Activated T-helper 2 cell treated with anti-CD3 and anti-CD28 coated beads, Interferon-gamma antibody, Interleukin-2, Interleukin-4, amounts not matched to agents 10 μg/mL and 5 μg/mL and 100 μg/mL, durations not matched to agents 14 hours and 24 hours and 36 hours (primary cell): Measurements from ENCODE around the gene MRPL12. TPM values are rescaled to one million over a fixed set of nuclear protein-coding genes. Genes with fewer than 3 reads are reported as not detected.

Experiments
- DNase-seq: peaks from one replicate; pipeline ENCODE4 v3.0.0; 2021; ENCODE audit warnings: low spot score
- H3K27ac Mint-ChIP-seq: one replicate; pipeline ENCODE4 v1.8.0; 2021; ENCODE audit warnings: mixed read lengths
- H3K27me3 Mint-ChIP-seq: one replicate; pipeline ENCODE4 v1.8.0; 2021; ENCODE audit warnings: low read depth, mixed read lengths
- H3K36me3 Mint-ChIP-seq: one replicate; pipeline ENCODE4 v1.8.0; 2021; ENCODE audit warnings: low read depth, mixed read lengths
- H3K4me1 Mint-ChIP-seq: one replicate; pipeline ENCODE4 v1.8.0; 2021; ENCODE audit warnings: low read depth, mixed read lengths
- H3K4me3 Mint-ChIP-seq: one replicate; pipeline ENCODE4 v1.8.0; 2021; ENCODE audit warnings: low read depth, mild to moderate bottlenecking, moderate library complexity, mixed read lengths
- H3K9me3 Mint-ChIP-seq: one replicate; pipeline ENCODE4 v1.8.0; 2021; ENCODE audit warnings: mixed read lengths
- intact Hi-C: fragments of 100-400 bp; cut with micrococcal nuclease; formaldehyde crosslinking; loops from one replicate; pipeline ENCODE4 v1.15.1; 2023
- total RNA-seq: library from RNA; stranded (reverse); gene quantifications from 2 replicates; pipeline ENCODE4 v1.2.3, GENCODE V29; 2022

Gene MRPL12
- total RNA-seq, 1 donor from 2014 or later = 179 TPM

- intact Hi-C loops = no loop called here
- H3K27ac Mint-ChIP-seq = no peak overlapping the region
- H3K4me1 Mint-ChIP-seq = peaks cover 4% of the 10 kb centered on the region
Observed at GRCh38 chr17:81717766-81718089, 14.6 kb downstream of the MRPL12 start.

GRCh38 chr17:81719410-81720266 lies 16.5 kb downstream of the MRPL12 start:
- Mint-ChIP-seq H3K36me3 (peaks cover 4% of the 10 kb centered on the region), H3K9me3 (no peaks in the 10 kb centered on the region), H3K4me3 (no peak overlapping the region), H3K27ac (no peak overlapping the region), H3K4me1 (no peaks in the 10 kb centered on the region), H3K27me3 (peaks cover 6% of the 10 kb centered on the region)
- intact Hi-C loops = no loop called here
- no peak for DNase-seq

More at GRCh38 chr17:81717766-81718089, 14.6 kb downstream of the MRPL12 start:
- Mint-ChIP-seq H3K27me3 (no peaks in the 10 kb centered on the region), H3K9me3 (no peaks in the 10 kb centered on the region), H3K4me3 (no peak overlapping the region), H3K36me3 (peaks cover 4% of the 10 kb centered on the region)
- no peak for DNase-seq

GRCh38 chr17:81720267-81721071 lies 17.3 kb downstream of the MRPL12 start:
- peaks cover 4% of the 10 kb centered on the region for H3K36me3 Mint-ChIP-seq
- H3K4me1 Mint-ChIP-seq = no peaks in the 10 kb centered on the region
- H3K27me3 Mint-ChIP-seq = peaks cover 6% of the 10 kb centered on the region
- intact Hi-C loops = no loop called here
- DNase-seq = no peak
- H3K9me3 Mint-ChIP-seq = no peaks in the 10 kb centered on the region
- H3K27ac Mint-ChIP-seq = no peak overlapping the region
- H3K4me3 Mint-ChIP-seq = no peak overlapping the region

- Mint-ChIP-seq H3K9me3 (no peaks in the 10 kb centered on the region), H3K4me3 (no peak overlapping the region), H3K27ac (no peak overlapping the region), H3K36me3 (peaks cover 4% of the 10 kb centered on the region), H3K4me1 (no peaks in the 10 kb centered on the region), H3K27me3 (peaks cover 6% of the 10 kb centered on the region)
- no peak for DNase-seq
- intact Hi-C loops = no loop called here
Observed at GRCh38 chr17:81722184-81723120, 19.3 kb downstream of the MRPL12 start.

GRCh38 chr17:81723651-81724209 lies 20.6 kb downstream of the MRPL12 start:
- Mint-ChIP-seq H3K4me1 (no peaks in the 10 kb centered on the region), H3K9me3 (no peaks in the 10 kb centered on the region), H3K4me3 (no peak overlapping the region), H3K36me3 (peaks cover 4% of the 10 kb centered on the region), H3K27ac (no peak overlapping the region), H3K27me3 (peaks cover 6% of the 10 kb centered on the region)
- no peak for DNase-seq
- intact Hi-C loops = no loop called here

- H3K36me3 Mint-ChIP-seq = no peaks in the 10 kb centered on the region
- no peaks in the 10 kb centered on the region for H3K4me1 Mint-ChIP-seq
- no peak overlapping the region for H3K27ac Mint-ChIP-seq
- DNase-seq = no peak
- H3K4me3 Mint-ChIP-seq = no peak overlapping the region
- intact Hi-C loops = no loop called here
- peaks cover 6% of the 10 kb centered on the region for H3K27me3 Mint-ChIP-seq
- H3K9me3 Mint-ChIP-seq = no peaks in the 10 kb centered on the region
Observed at GRCh38 chr17:81725439-81725838, 22.3 kb downstream of the MRPL12 start.

GRCh38 chr17:81726004-81726403 lies 22.8 kb downstream of the MRPL12 start:
- Mint-ChIP-seq H3K27ac (no peak overlapping the region), H3K4me3 (no peak overlapping the region), H3K9me3 (no peaks in the 10 kb centered on the region)

GRCh38 chr17:81727324-81728031 lies 24.3 kb downstream of the MRPL12 start:
- intact Hi-C loops = no loop called here
- no peak for DNase-seq
- Mint-ChIP-seq H3K4me3 (no peak overlapping the region), H3K27ac (no peak overlapping the region), H3K4me1 (no peaks in the 10 kb centered on the region), H3K36me3 (no peaks in the 10 kb centered on the region), H3K9me3 (no peaks in the 10 kb centered on the region), H3K27me3 (peaks cover 14% of the 10 kb centered on the region)

More at GRCh38 chr17:81726004-81726403, 22.8 kb downstream of the MRPL12 start:
- Mint-ChIP-seq H3K36me3 (no peaks in the 10 kb centered on the region), H3K4me1 (no peaks in the 10 kb centered on the region), H3K27me3 (peaks cover 8% of the 10 kb centered on the region)
- DNase-seq = no peak
- intact Hi-C loops = no loop called here

- intact Hi-C loops = loop anchor here (1.0 kb wide), 1 partner anchor 127 kb away; the partner anchor contains the start of gene P4HB
- Mint-ChIP-seq H3K36me3 (no peaks in the 10 kb centered on the region), H3K27ac (no peak overlapping the region), H3K27me3 (peaks cover 13% of the 10 kb centered on the region), H3K4me1 (peaks cover 6% of the 10 kb centered on the region), H3K9me3 (no peaks in the 10 kb centered on the region), H3K4me3 (no peak overlapping the region)
- DNase-seq = peak; percentile 52
Observed at GRCh38 chr17:81733507-81734404, 30.6 kb downstream of the MRPL12 start.

GRCh38 chr17:81734405-81735263 lies 31.5 kb downstream of the MRPL12 start:
- no peak overlapping the region for H3K27ac Mint-ChIP-seq
- H3K4me1 Mint-ChIP-seq = peaks cover 6% of the 10 kb centered on the region
- H3K27me3 Mint-ChIP-seq = peaks cover 15% of the 10 kb centered on the region
- no peaks in the 10 kb centered on the region for H3K9me3 Mint-ChIP-seq
- no peak for DNase-seq
- no peaks in the 10 kb centered on the region for H3K36me3 Mint-ChIP-seq
- H3K4me3 Mint-ChIP-seq = no peak overlapping the region
- intact Hi-C loops = no loop called here
